Measurements from ENCODE around the gene COPB1. TPM values are rescaled to one million over a fixed set of nuclear protein-coding genes. Genes with fewer than 3 reads are reported as not detected.

COPB1 gene
- total and polyA plus RNA-seq, 9 of the 15 experiments (the other 6 are each of a cell fraction or from before 2014, with no cell fraction given): 64.7 to 188 (median 91.6) TPM

- TF ChIP-seq STAT5B (CRISPR knock-in tag; IDR thresholded peaks at IDR 0.05) (no peak), CEBPG (CRISPR knock-in tag; IDR thresholded peaks at IDR 0.05) (peak; percentile 93), CEBPG (tag; conservative IDR thresholded peaks at IDR 0.05 in 1 of 2, IDR thresholded peaks at IDR 0.05 in 1 of 2) (peak; percentile 81 to 93), ZNF583 (CRISPR knock-in tag; IDR thresholded peaks at IDR 0.05) (no peak), TCF15 (CRISPR knock-in tag; IDR thresholded peaks at IDR 0.05) (no peak), KAT7 (CRISPR knock-in tag; IDR thresholded peaks at IDR 0.05; ENCODE audit: borderline replicate concordance) (peak; percentile 96; the same call in 1 of the 2 replicates), ZNF347 (CRISPR knock-in tag; IDR thresholded peaks at IDR 0.05; ENCODE audit: low read depth) (no peak), HINFP (tag; conservative IDR thresholded peaks at IDR 0.05; ENCODE audit: low read depth) (no peak), KLF16 (IDR thresholded peaks at IDR 0.05) (no peak), E4F1 (CRISPR knock-in tag; IDR thresholded peaks at IDR 0.05; ENCODE audit: borderline replicate concordance) (no peak), ZNF143 (CRISPR knock-in tag; IDR thresholded peaks at IDR 0.05) (no peak), PPARD (CRISPR knock-in tag; IDR thresholded peaks at IDR 0.05) (no peak), MTA2 (IDR thresholded peaks at IDR 0.05; ENCODE audit: low read depth) (no peak), SUPT5H (IDR thresholded peaks at IDR 0.05) (peak; percentile 89), RNF2 (IDR thresholded peaks at IDR 0.05) (peak; percentile 89), HDAC3 (IDR thresholded peaks at IDR 0.05; ENCODE audit: borderline replicate concordance, partially characterized antibody) (peak; percentile 26)
- TF ChIP-seq, protein P1, sequence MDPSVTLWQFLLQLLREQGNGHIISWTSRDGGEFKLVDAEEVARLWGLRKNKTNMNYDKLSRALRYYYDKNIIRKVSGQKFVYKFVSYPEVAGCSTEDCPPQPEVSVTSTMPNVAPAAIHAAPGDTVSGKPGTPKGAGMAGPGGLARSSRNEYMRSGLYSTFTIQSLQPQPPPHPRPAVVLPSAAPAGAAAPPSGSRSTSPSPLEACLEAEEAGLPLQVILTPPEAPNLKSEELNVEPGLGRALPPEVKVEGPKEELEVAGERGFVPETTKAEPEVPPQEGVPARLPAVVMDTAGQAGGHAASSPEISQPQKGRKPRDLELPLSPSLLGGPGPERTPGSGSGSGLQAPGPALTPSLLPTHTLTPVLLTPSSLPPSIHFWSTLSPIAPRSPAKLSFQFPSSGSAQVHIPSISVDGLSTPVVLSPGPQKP (CRISPR knock-in tag; IDR thresholded peaks at IDR 0.05): no peak
- TF ChIP-seq, protein P2, sequence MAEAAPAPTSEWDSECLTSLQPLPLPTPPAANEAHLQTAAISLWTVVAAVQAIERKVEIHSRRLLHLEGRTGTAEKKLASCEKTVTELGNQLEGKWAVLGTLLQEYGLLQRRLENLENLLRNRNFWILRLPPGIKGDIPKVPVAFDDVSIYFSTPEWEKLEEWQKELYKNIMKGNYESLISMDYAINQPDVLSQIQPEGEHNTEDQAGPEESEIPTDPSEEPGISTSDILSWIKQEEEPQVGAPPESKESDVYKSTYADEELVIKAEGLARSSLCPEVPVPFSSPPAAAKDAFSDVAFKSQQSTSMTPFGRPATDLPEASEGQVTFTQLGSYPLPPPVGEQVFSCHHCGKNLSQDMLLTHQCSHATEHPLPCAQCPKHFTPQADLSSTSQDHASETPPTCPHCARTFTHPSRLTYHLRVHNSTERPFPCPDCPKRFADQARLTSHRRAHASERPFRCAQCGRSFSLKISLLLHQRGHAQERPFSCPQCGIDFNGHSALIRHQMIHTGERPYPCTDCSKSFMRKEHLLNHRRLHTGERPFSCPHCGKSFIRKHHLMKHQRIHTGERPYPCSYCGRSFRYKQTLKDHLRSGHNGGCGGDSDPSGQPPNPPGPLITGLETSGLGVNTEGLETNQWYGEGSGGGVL (CRISPR knock-in tag; IDR thresholded peaks at IDR 0.05): no peak
- TF ChIP-seq, protein P3, sequence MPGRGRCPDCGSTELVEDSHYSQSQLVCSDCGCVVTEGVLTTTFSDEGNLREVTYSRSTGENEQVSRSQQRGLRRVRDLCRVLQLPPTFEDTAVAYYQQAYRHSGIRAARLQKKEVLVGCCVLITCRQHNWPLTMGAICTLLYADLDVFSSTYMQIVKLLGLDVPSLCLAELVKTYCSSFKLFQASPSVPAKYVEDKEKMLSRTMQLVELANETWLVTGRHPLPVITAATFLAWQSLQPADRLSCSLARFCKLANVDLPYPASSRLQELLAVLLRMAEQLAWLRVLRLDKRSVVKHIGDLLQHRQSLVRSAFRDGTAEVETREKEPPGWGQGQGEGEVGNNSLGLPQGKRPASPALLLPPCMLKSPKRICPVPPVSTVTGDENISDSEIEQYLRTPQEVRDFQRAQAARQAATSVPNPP (IDR thresholded peaks at IDR 0.05; ENCODE audit: borderline replicate concordance, insufficient read depth, insufficient read length): no peak
Observed at GRCh38 chr11:14519917-14520746, 20.5 kb upstream of the COPB1 start, which contains the start of gene PSMA1 (continued).

Data from K562 (cell line).